K562 (cell line): ENCODE results near the gene SYT7.

Source experiments
- ARID3B ChIP-seq: fragments of 250-450 bp; sonication (Bioruptor Pico); IDR thresholded peaks from 2 replicates; pipeline ENCODE4 v1.4.0; 2020; ENCODE audit warnings: borderline replicate concordance
- CCNT2 ChIP-seq: IDR thresholded peaks from 2 replicates; pipeline ENCODE4 v1.6.1; 2011; ENCODE audit warnings: borderline replicate concordance, low read depth, mild to moderate bottlenecking, moderate library complexity, mixed read lengths, low read length; ENCODE audit not compliant: insufficient read length; ENCODE audit errors: extremely low read depth
- CTCF ChIP-seq, 3 experiments: IDR thresholded peaks in 2 of 3; conservative IDR thresholded peaks in 1 of 3; 2 replicates each; pipeline ENCODE4 v1.5.1; 2011 to 2012; ENCODE audit warnings: low read length in 3 of 3, mild to moderate bottlenecking in 3 of 3, control low read depth in 2 of 3, improper control_type of control experiment in 1 of 3, inconsistent platforms in 1 of 3, low read depth in 1 of 3, mixed read lengths in 1 of 3, moderate library complexity in 1 of 3; ENCODE audit not compliant: insufficient read depth in 2 of 3
- EZH2 ChIP-seq: IDR thresholded peaks from 2 replicates; pipeline ENCODE4 v1.6.1; 2012; ENCODE audit warnings: low read depth, mild to moderate bottlenecking, inconsistent platforms, low read length, borderline replicate concordance
- HCFC1 ChIP-seq: IDR thresholded peaks from 2 replicates; pipeline ENCODE4 v1.6.1; 2012; ENCODE audit warnings: low read depth, low read length, improper control_type of control experiment
- MNT ChIP-seq, 2 experiments: fragments of 450-650 bp; conservative IDR thresholded peaks; 2 replicates each; pipeline ENCODE4 v1.6.1; 2017; ENCODE audit warnings: mild to moderate bottlenecking in 2 of 2, moderate library complexity in 2 of 2
- NFE2L1 ChIP-seq: fragments of 450-650 bp; IDR thresholded peaks from 2 replicates; pipeline ENCODE4 v1.6.1; 2016; ENCODE audit warnings: missing genetic modification characterization, low read depth, mild to moderate bottlenecking, missing compliant biosample characterization, moderate library complexity, borderline replicate concordance
- NR2C1 ChIP-seq, 2 experiments: fragments of 450-650 bp; IDR thresholded peaks; 2 replicates each; pipeline ENCODE4 v1.6.1; 2017; ENCODE audit warnings: mild to moderate bottlenecking in 2 of 2, antibody characterized with exemption in 1 of 2, inconsistent platforms in 1 of 2, missing compliant biosample characterization in 1 of 2, missing genetic modification characterization in 1 of 2
- SIN3A ChIP-seq, 2 experiments: fragments of 150-350 bp in 1 of 2; IDR thresholded peaks; 2 replicates each; pipeline ENCODE4 v1.6.1; 2011 to 2016; ENCODE audit warnings: borderline replicate concordance in 2 of 2, low read depth in 2 of 2, low read length in 2 of 2, mild to moderate bottlenecking in 2 of 2, moderate library complexity in 2 of 2; ENCODE audit not compliant: control insufficient read depth in 1 of 2
- ZNF274 ChIP-seq: IDR thresholded peaks from 2 replicates; pipeline ENCODE4 v1.6.1; 2011; ENCODE audit warnings: low read depth, mild to moderate bottlenecking, low read length, moderate library complexity, borderline replicate concordance

- TF ChIP-seq CCNT2 (no peak), CTCF (IDR thresholded peaks at IDR 0.05 in 2 of 3, conservative IDR thresholded peaks at IDR 0.05 in 1 of 3; ENCODE audit: insufficient read depth in 2 of 3, low read depth in 1 of 3, low read length in 3 of 3) (no peak), EZH2 (no peak), NR2C1 (IDR thresholded peaks at IDR 0.05) (peak; percentile 94), NR2C1 (tag; IDR thresholded peaks at IDR 0.05) (peak; percentile 95), HCFC1 (0 out of 2 replicates have a peak, but pooled peaks have one; percentile 20), ARID3B (CRISPR knock-in tag) (no peak), MNT (conservative IDR thresholded peaks at IDR 0.05) (no peak), NFE2L1 (tag) (no peak), ZNF274 (no peak), SIN3A (IDR thresholded peaks at IDR 0.05; ENCODE audit: borderline replicate concordance in 2 of 2, control insufficient read depth in 1 of 2, low read depth in 2 of 2, low read length in 2 of 2) (peak in 1 of 2 experiments; percentile 74; a peak in 2 of 4 replicates)
These were observed 82.0 kb downstream of the SYT7 start for GRCh38 chr11:61498767-61499341.
